Measurements from ENCODE around the gene AVPR2. TPM values are rescaled to one million over a fixed set of nuclear protein-coding genes. Genes with fewer than 3 reads are reported as not detected.

AVPR2 gene
- not detected in 2 replicates for total RNA-seq (2014; rRNA removed; shearing (Covaris generic))

- Histone ChIP-seq H3K27ac (no peak within 1 kb of the TSS), H3K9me3 (replicated peaks) (no peaks in the 10 kb centered on the region), H3K36me3 (no peaks in the 10 kb centered on the region), H3K4me1 (peaks cover 20% of the 10 kb centered on the region), H3K27me3 (no peaks in the 10 kb centered on the region), H3K4me3 (no peak within 1 kb of the TSS)
- no peak for DNase-seq
These were observed at the start of gene AVPR2 for GRCh38 chrX:153903991-153904957. TSS of gene AVPR2 (plus strand) at chrX:153904673. CDS start at chrX:153905146, 473 bp downstream.

- no peak overlapping the region for H3K27ac ChIP-seq
- no peak for DNase-seq
- H3K9me3 ChIP-seq (replicated peaks) = no peaks in the 10 kb centered on the region
- H3K4me1 ChIP-seq = no peaks in the 10 kb centered on the region
- H3K27me3 ChIP-seq = no peaks in the 10 kb centered on the region
- H3K4me3 ChIP-seq = no peak overlapping the region
- H3K36me3 ChIP-seq = no peaks in the 10 kb centered on the region
These were observed 49.8 kb upstream of the AVPR2 start for GRCh38 chrX:153854702-153855101.

- no peaks in the 10 kb centered on the region for H3K36me3 ChIP-seq
- no peaks in the 10 kb centered on the region for H3K9me3 ChIP-seq (replicated peaks)
- H3K4me3 ChIP-seq = no peak overlapping the region
- H3K4me1 ChIP-seq = no peaks in the 10 kb centered on the region
- H3K27me3 ChIP-seq = no peaks in the 10 kb centered on the region
- DNase-seq = no peak
- H3K27ac ChIP-seq = no peak overlapping the region
These were observed 47.0 kb upstream of the AVPR2 start for GRCh38 chrX:153857348-153857903.

DNA sequence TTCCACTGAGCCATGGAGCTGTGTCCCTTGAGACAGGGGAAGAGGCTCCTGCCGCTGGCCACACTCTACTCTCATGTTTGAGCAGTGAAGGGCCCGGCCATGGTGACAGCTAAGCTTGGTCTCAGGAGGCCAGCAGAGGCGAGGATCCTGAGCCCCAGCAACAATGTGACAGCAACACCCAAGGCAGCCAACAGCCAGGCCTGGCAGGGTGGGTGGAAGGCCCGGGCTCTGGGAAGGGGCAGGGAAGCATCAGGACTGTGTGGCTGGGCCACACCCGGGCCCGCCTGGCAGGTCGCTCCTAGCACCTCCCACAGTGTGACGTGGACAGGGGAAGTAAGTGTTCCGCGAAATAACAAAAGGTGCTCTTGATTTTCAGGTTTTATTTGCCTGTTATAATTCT is 43.3 kb upstream of the AVPR2 start:
- DNase-seq = no peak

GRCh38 chrX:153861733-153862310 is 42.7 kb upstream of the AVPR2 start:
- no peaks in the 10 kb centered on the region for H3K27me3 ChIP-seq
- H3K4me3 ChIP-seq = no peak overlapping the region
- H3K27ac ChIP-seq = no peak overlapping the region
- no peaks in the 10 kb centered on the region for H3K4me1 ChIP-seq
- DNase-seq = no peak
- no peaks in the 10 kb centered on the region for H3K36me3 ChIP-seq
- no peaks in the 10 kb centered on the region for H3K9me3 ChIP-seq (replicated peaks)

More for the DNA sequence above, 43.3 kb upstream of the AVPR2 start:
- no peaks in the 10 kb centered on the region for H3K4me1 ChIP-seq
- no peaks in the 10 kb centered on the region for H3K9me3 ChIP-seq (replicated peaks)
- H3K36me3 ChIP-seq = no peaks in the 10 kb centered on the region
- H3K27me3 ChIP-seq = no peaks in the 10 kb centered on the region
- no peak overlapping the region for H3K27ac ChIP-seq
- H3K4me3 ChIP-seq = no peak overlapping the region

DNA sequence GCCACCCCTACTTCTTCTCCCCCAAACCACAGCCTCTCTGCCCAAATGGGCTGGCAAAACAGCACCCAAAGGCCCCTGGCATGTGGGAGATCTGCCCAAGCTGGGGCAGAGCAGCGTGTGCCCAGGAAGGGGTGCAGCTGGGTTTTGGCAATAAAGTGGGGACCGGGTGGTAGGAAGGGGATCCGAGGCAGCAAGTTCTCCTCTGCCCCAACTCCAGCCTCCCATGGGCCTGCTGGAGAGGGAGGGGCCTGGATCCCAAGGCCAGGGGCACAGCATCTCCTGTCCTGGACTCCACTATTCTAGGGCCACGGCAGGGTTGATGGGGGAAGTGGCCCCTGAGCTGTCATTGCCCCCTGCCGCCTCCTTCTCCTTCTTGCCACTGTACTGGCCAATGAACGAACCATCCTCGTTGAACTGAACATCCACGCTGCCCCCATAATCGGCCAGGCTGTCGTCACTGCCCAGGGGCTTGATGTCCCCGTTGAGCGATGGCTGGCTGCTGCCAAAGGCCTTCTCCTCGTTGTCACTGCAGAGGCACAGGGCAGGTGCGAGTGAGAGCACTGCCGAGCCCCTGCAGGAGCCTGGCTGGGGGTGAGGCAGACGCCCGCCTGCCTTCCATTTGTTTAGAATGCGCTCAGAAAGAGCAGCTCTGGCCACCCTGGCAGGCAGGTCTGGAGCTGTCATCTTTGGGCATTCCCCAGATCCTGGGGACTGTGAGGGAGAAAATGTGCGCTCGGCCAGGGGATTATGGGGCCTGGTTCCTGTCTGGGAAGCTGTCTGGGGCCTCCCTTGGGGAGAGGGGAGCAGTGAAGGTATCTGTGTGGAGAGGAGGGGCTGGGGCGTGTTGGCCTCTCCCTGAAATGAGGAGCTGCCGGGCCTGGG is 41.9 kb upstream of the AVPR2 start:
- Histone ChIP-seq H3K27ac (no peak overlapping the region), H3K27me3 (no peaks in the 10 kb centered on the region), H3K4me3 (no peak overlapping the region), H3K36me3 (no peaks in the 10 kb centered on the region), H3K4me1 (no peaks in the 10 kb centered on the region), H3K9me3 (replicated peaks) (no peaks in the 10 kb centered on the region)
- no peak for DNase-seq

DNA sequence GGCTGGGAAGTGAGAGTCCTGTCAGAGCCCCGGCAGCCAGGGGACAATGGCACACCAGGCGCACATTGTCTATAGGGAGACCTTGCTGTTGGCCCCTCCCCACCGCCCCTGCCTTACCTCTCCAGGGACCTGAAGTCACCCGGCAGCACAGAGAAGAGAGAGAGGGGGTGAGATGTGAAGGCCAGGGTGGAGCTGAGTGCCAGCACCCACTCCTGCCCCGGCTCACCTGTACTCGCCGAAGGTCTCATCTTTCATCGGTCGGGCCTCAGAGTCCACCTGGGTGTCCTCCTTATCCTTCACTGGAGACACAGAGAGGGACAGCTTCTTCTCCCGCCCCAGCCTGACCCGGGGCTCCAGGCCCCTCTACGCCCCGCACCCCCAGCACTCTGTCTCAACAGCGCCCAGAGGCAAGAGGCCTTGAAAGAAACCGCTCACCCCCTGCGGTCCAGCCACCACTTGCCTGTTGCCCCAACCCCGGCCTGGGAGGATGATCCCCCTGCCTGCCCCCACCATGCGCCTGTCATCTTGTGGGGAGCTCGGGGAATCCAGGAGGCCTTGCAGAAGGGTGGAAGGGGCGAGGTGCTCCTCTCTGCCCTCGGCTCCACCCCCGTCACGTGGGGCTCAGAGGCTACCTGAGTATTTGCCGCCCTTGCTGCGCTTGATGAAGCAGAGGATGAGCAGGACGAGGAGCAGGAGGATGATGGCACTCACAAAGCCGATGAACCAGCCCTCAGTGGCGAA is 41.1 kb upstream of the AVPR2 start:
- H3K27me3 ChIP-seq = no peaks in the 10 kb centered on the region
- H3K4me1 ChIP-seq = no peaks in the 10 kb centered on the region
- H3K36me3 ChIP-seq = no peaks in the 10 kb centered on the region
- no peaks in the 10 kb centered on the region for H3K9me3 ChIP-seq (replicated peaks)
- DNase-seq = no peak
- no peak overlapping the region for H3K4me3 ChIP-seq
- H3K27ac ChIP-seq = no peak overlapping the region

DNA sequence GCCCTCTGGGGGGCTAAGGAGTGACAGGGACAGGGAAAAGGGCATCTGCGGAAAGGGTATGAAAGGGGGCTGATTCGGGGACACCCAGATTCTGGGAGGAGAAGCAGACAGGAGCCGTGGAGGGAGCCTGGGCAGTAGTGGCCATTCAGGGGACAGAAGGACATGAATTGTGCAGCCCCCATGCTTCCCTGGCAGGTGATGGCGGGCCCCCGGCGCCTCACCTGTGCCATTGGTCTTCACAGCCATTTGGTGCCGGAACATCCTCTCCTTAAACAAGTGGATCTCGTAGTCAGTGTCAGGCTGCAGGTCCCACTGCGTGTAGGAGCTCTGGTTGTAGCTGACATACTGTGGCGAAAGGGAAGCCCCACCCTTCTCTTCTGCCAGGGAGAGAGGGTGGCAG is 40.4 kb upstream of the AVPR2 start:
- Histone ChIP-seq H3K27me3 (no peaks in the 10 kb centered on the region), H3K27ac (no peak overlapping the region), H3K4me3 (no peak overlapping the region)

DNA sequence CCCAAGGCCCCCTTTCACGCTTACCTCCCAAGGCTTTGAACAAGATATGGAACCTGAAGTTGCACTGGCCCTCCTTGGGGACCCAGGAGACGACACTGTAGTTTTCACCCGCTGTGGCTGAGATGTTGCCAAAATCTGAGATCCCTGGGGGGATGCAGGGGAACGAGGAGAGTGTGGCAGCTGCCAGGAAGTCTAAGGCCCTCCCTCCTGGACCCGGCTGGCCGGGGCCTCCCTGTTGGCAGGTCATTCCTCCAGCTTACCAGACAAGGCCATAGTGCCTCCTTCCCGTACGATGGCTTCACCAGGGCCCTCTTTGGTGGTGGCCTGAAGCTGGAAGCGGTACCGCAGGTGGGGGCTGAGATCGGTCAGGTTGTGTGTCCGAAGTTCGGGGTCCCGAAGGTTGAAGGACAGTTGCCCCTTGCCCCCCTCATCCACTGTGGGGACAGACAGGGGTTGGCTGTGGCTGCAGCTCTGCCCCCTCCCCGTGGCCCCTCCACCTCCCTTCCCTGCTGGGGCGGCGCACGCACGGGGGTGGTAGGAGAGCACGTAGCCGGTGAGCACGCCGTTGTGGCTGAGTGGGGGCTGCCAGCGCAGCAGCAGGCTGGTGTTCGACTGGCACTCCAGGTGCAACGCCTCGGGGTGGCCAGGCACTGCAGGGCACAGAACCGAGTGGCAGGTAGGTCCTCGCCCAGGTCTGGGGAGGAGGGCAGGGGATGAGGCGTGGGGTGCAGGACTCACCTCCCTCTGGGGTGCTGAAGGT is 39.7 kb upstream of the AVPR2 start:
- Histone ChIP-seq H3K27me3 (no peaks in the 10 kb centered on the region), H3K4me3 (no peak overlapping the region), H3K4me1 (no peaks in the 10 kb centered on the region), H3K36me3 (no peaks in the 10 kb centered on the region), H3K27ac (no peak overlapping the region), H3K9me3 (replicated peaks) (no peaks in the 10 kb centered on the region)
- DNase-seq = no peak

More for the DNA sequence above, 40.4 kb upstream of the AVPR2 start:
- no peaks in the 10 kb centered on the region for H3K4me1 ChIP-seq
- H3K9me3 ChIP-seq (replicated peaks) = no peaks in the 10 kb centered on the region
- no peaks in the 10 kb centered on the region for H3K36me3 ChIP-seq
- no peak for DNase-seq

GRCh38 chrX:153865321-153865580 is 39.2 kb upstream of the AVPR2 start:
- Histone ChIP-seq H3K4me1 (no peaks in the 10 kb centered on the region), H3K27ac (no peak overlapping the region), H3K36me3 (no peaks in the 10 kb centered on the region), H3K4me3 (no peak overlapping the region), H3K27me3 (no peaks in the 10 kb centered on the region), H3K9me3 (replicated peaks) (no peaks in the 10 kb centered on the region)
- DNase-seq = no peak

DNA sequence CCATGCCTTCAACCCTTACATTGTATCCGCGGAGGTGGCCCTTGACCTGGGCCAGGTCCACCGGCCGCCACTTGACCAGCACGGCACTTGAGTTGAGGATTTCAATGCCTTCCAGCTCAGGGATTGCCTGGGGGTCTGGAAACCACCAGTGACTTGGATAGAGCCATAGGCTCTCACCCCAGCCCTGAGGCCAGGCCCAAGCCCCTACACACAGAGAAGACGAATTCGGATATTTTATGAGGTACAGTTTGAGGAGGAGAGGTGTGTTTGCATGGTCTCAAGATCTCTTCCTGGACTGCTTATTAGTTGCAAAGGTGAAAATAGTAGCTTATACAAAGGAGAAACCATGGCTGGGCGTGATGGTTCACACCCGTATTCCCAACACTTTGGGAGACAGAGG is 38.8 kb upstream of the AVPR2 start:
- no peaks in the 10 kb centered on the region for H3K36me3 ChIP-seq
- no peaks in the 10 kb centered on the region for H3K4me1 ChIP-seq
- H3K9me3 ChIP-seq (replicated peaks) = no peaks in the 10 kb centered on the region
- no peak overlapping the region for H3K27ac ChIP-seq
- H3K4me3 ChIP-seq = no peak overlapping the region
- H3K27me3 ChIP-seq = no peaks in the 10 kb centered on the region
- DNase-seq = no peak

GRCh38 chrX:153866302-153867019 is 38.0 kb upstream of the AVPR2 start:
- H3K4me3 ChIP-seq = no peak overlapping the region
- no peaks in the 10 kb centered on the region for H3K4me1 ChIP-seq
- no peak for DNase-seq
- no peaks in the 10 kb centered on the region for H3K9me3 ChIP-seq (replicated peaks)
- H3K36me3 ChIP-seq = no peaks in the 10 kb centered on the region
- no peaks in the 10 kb centered on the region for H3K27me3 ChIP-seq
- H3K27ac ChIP-seq = no peak overlapping the region

DNA sequence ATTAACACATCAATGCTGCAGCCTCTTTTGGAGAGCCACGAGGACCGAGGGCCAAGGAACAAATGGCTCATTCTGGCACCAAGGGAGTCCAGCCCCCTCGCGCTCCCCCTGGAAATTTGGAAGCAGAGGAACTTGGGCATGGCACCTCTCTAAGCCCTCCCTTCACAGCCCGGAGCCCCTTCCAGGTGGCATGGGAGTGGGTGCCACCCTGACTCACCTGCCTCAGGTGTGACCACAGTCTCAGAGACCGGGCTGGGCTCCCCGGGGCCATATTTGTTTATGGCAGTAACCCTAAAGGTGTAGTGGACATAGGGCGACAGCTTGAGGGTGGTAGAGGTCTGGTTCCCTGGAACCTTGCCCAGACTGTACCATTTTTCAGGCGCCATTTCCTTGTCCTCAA is 37.3 kb upstream of the AVPR2 start:
- no peak for DNase-seq
- Histone ChIP-seq H3K9me3 (replicated peaks) (no peaks in the 10 kb centered on the region), H3K36me3 (no peaks in the 10 kb centered on the region), H3K27me3 (no peaks in the 10 kb centered on the region), H3K4me1 (peaks cover 4% of the 10 kb centered on the region; the same call in 1 of the 2 replicates), H3K4me3 (no peak overlapping the region), H3K27ac (no peak overlapping the region)
